Astrocyte (in vitro differentiated cells and primary cell): ENCODE results near the gene CNTRL. TPM values are rescaled to one million over a fixed set of nuclear protein-coding genes. Genes with fewer than 3 reads are reported as not detected.

Experiments used
- DNase-seq: peaks from one replicate; pipeline ENCODE4 v3.0.0-alpha.2; 2010; ENCODE audit warnings: low read depth
- FAIRE-seq: peaks from 2 replicates; lab custom pipeline; 2011; peaks lifted over from hg19 to GRCh38; lab: Jason Lieb, UNC
- H2AFZ ChIP-seq: 2 replicates; pipeline ENCODE4 v1.6.0; 2012; ENCODE audit warnings: low read depth, low read length, inconsistent platforms
- H3K27ac ChIP-seq: 2 replicates; pipeline ENCODE4 v1.5.1; 2011; ENCODE audit warnings: low read depth, low read length, inconsistent platforms
- H3K27me3 ChIP-seq: 2 replicates; pipeline ENCODE4 v1.6.0; 2011; ENCODE audit warnings: low read length, inconsistent platforms; ENCODE audit not compliant: insufficient read depth
- H3K36me3 ChIP-seq: 2 replicates; pipeline ENCODE4 v1.5.1; 2011; ENCODE audit warnings: low read length, inconsistent platforms; ENCODE audit not compliant: insufficient read depth
- H3K4me1 ChIP-seq: 2 replicates; pipeline ENCODE4 v1.5.1; 2011; ENCODE audit warnings: low read length, inconsistent platforms; ENCODE audit not compliant: insufficient read depth
- H3K4me2 ChIP-seq: 2 replicates; pipeline ENCODE4 v1.6.0; 2012; ENCODE audit warnings: low read length, inconsistent platforms
- H3K4me3 ChIP-seq: 2 replicates; pipeline ENCODE4 v1.5.1; 2011; ENCODE audit warnings: low read depth, mild to moderate bottlenecking, low read length, inconsistent platforms; ENCODE audit not compliant: insufficient read depth
- H3K79me2 ChIP-seq: 2 replicates; pipeline ENCODE4 v1.6.0; 2012; ENCODE audit warnings: mild to moderate bottlenecking, low read length, inconsistent platforms; ENCODE audit not compliant: insufficient read depth
- H3K9ac ChIP-seq: 2 replicates; pipeline ENCODE4 v1.6.0; 2012; ENCODE audit warnings: mild to moderate bottlenecking, low read length, inconsistent platforms
- H3K9me3 ChIP-seq: 2 replicates; pipeline ENCODE4 v1.5.1; 2012; ENCODE audit warnings: low read depth, mild to moderate bottlenecking, low read length, inconsistent platforms; ENCODE audit not compliant: insufficient read depth
- H4K20me1 ChIP-seq: 2 replicates; pipeline ENCODE4 v1.6.0; 2012; ENCODE audit warnings: low read length, inconsistent platforms; ENCODE audit not compliant: insufficient read depth
- H3K27ac Mint-ChIP-seq: one replicate; pipeline ENCODE4 v1.8.0; 2021; ENCODE audit warnings: mild to moderate bottlenecking, mixed read lengths; ENCODE audit not compliant: unreplicated experiment
- H3K27me3 Mint-ChIP-seq: one replicate; pipeline ENCODE4 v1.8.0; 2021; ENCODE audit warnings: low read depth, mixed read lengths; ENCODE audit not compliant: unreplicated experiment
- H3K36me3 Mint-ChIP-seq: one replicate; pipeline ENCODE4 v1.8.0; 2021; ENCODE audit warnings: low read depth, mixed read lengths; ENCODE audit not compliant: unreplicated experiment
- H3K4me1 Mint-ChIP-seq: one replicate; pipeline ENCODE4 v1.8.0; 2021; ENCODE audit warnings: low read depth, mixed read lengths; ENCODE audit not compliant: unreplicated experiment
- H3K4me3 Mint-ChIP-seq: one replicate; pipeline ENCODE4 v1.8.0; 2021; ENCODE audit warnings: mild to moderate bottlenecking, moderate library complexity, mixed read lengths; ENCODE audit not compliant: unreplicated experiment
- H3K9me3 Mint-ChIP-seq: one replicate; pipeline ENCODE4 v1.8.0; 2021; ENCODE audit warnings: mild to moderate bottlenecking, mixed read lengths; ENCODE audit not compliant: unreplicated experiment
- CTCF ChIP-seq: IDR thresholded peaks from 2 replicates; pipeline ENCODE4 v1.5.1; 2011; ENCODE audit warnings: low read depth, mild to moderate bottlenecking, inconsistent platforms, low read length, moderate library complexity; ENCODE audit not compliant: insufficient read depth
- EZH2 ChIP-seq: IDR thresholded peaks from 2 replicates; pipeline ENCODE4 v1.6.1; 2012; ENCODE audit warnings: mild to moderate bottlenecking, low read length, inconsistent platforms; ENCODE audit not compliant: insufficient read depth
- total RNA-seq: library from RNA; stranded (reverse); gene quantifications from 2 replicates; pipeline ENCODE4 v1.2.1, GENCODE V29; 2021

Gene CNTRL
- total RNA-seq, 1 donor from 2014 or later = 4.4 TPM

- peak overlapping the region; percentile 76 for H2AFZ ChIP-seq
- no peak for DNase-seq
- H4K20me1 ChIP-seq = peaks cover 47% of the 10 kb centered on the region
- peaks cover 17% of the 10 kb centered on the region for H3K4me1 ChIP-seq
- Mint-ChIP-seq H3K4me1 (peaks cover 30% of the 10 kb centered on the region), H3K9me3 (no peaks in the 10 kb centered on the region), H3K27me3 (no peaks in the 10 kb centered on the region), H3K4me3 (peak overlapping the region; percentile 98), H3K27ac (no peak overlapping the region), H3K36me3 (no peaks in the 10 kb centered on the region)
- H3K27me3 ChIP-seq = no peaks in the 10 kb centered on the region
- H3K36me3 ChIP-seq = no peaks in the 10 kb centered on the region
- H3K4me2 ChIP-seq = peak overlapping the region; percentile 85
- H3K9ac ChIP-seq = peak overlapping the region; percentile 86
- TF ChIP-seq EZH2 (no peak), CTCF (no peak)
- peak overlapping the region; percentile 78 for H3K4me3 ChIP-seq
- peaks cover 56% of the 10 kb centered on the region for H3K79me2 ChIP-seq
- peak overlapping the region; percentile 81 for H3K27ac ChIP-seq
- H3K9me3 ChIP-seq = no peaks in the 10 kb centered on the region
- FAIRE-seq = no peak
These were observed 126.4 kb downstream of the CNTRL start for GRCh38 chr9:121201045-121201737.

- DNase-seq (peak; percentile 88), FAIRE-seq (no peak)
- H3K4me2 ChIP-seq = peak within 1 kb of the TSS; percentile 85
- no peaks in the 10 kb centered on the region for H3K36me3 Mint-ChIP-seq
- no peaks in the 10 kb centered on the region for H3K9me3 Mint-ChIP-seq
- H3K4me1 Mint-ChIP-seq = peaks cover 24% of the 10 kb centered on the region
- no peaks in the 10 kb centered on the region for H3K27me3 ChIP-seq
- H3K4me3 Mint-ChIP-seq = peak within 1 kb of the TSS; percentile 98
- no peaks in the 10 kb centered on the region for H3K27me3 Mint-ChIP-seq
- H3K4me3 ChIP-seq = peak within 1 kb of the TSS; percentile 78
- H3K79me2 ChIP-seq = peaks cover 48% of the 10 kb centered on the region
- peaks cover 41% of the 10 kb centered on the region for H4K20me1 ChIP-seq
- TF ChIP-seq EZH2 (no peak), CTCF (peak; percentile 41)
- H3K9ac ChIP-seq = peak within 1 kb of the TSS; percentile 86
- no peaks in the 10 kb centered on the region for H3K9me3 ChIP-seq
- H3K4me1 ChIP-seq = peaks cover 17% of the 10 kb centered on the region
- H2AFZ ChIP-seq = peak within 1 kb of the TSS; percentile 76
- peak within 1 kb of the TSS; percentile 79 for H3K27ac Mint-ChIP-seq
- no peaks in the 10 kb centered on the region for H3K36me3 ChIP-seq
- peak within 1 kb of the TSS; percentile 81 for H3K27ac ChIP-seq
These were observed 127.2 kb downstream of the CNTRL start, which contains the start of gene RAB14 for GRCh38 chr9:121201738-121202533. Gene RAB14, minus strand, starts transcription at chr9:121201869. Its CDS starts 8,457 bp downstream, at chr9:121193412.
